GM12801 (cell line): ENCODE data around the gene FGF6.

ENCODE experiments used
- CTCF ChIP-seq: IDR thresholded peaks from one replicate; pipeline ENCODE4 v1.5.1; 2011; ENCODE audit warnings: control low read depth; ENCODE audit not compliant: insufficient read length; ENCODE audit errors: extremely low read depth

Gene FGF6

GRCh38 chr12:4482936-4483335, 37.3 kb upstream of the FGF6 start:
- TF ChIP-seq CTCF, result no peak

- no peak for TF ChIP-seq CTCF
Measured at GRCh38 chr12:4478933-4479332, 33.3 kb upstream of the FGF6 start.

- TF ChIP-seq CTCF, result no peak
Measured at GRCh38 chr12:4477129-4477528, 31.5 kb upstream of the FGF6 start.

GRCh38 chr12:4472046-4472445, 26.4 kb upstream of the FGF6 start:
- no peak for TF ChIP-seq CTCF

GRCh38 chr12:4471256-4471655, 25.6 kb upstream of the FGF6 start:
- TF ChIP-seq CTCF, result no peak

- no peak for TF ChIP-seq CTCF
Measured at GRCh38 chr12:4468994-4469393, 23.4 kb upstream of the FGF6 start.

- no peak for TF ChIP-seq CTCF
Measured at GRCh38 chr12:4460761-4461160, 15.1 kb upstream of the FGF6 start.

- no peak for TF ChIP-seq CTCF
Measured at GRCh38 chr12:4454315-4454860, 8.8 kb upstream of the FGF6 start.
